A673 (cell line): ENCODE data around the gene FBLN1.

Experiments used
- CTCF ChIP-seq: fragments of 300-800, 200-600 bp; sonication (generic); conservative IDR thresholded peaks from 2 replicates; pipeline ENCODE4 v1.5.1; 2017; ENCODE audit warnings: low read depth, mild to moderate bottlenecking, antibody characterized with exemption, low read length, moderate library complexity, mixed read lengths
- EZH2 ChIP-seq: fragments of 200-600 bp; sonication (generic); IDR thresholded peaks from 2 replicates; pipeline ENCODE4 v1.6.1; 2017; ENCODE audit warnings: borderline replicate concordance, low read depth, mild to moderate bottlenecking, mixed read lengths, antibody characterized with exemption, low read length; ENCODE audit not compliant: poor library complexity, severe bottlenecking

DNA sequence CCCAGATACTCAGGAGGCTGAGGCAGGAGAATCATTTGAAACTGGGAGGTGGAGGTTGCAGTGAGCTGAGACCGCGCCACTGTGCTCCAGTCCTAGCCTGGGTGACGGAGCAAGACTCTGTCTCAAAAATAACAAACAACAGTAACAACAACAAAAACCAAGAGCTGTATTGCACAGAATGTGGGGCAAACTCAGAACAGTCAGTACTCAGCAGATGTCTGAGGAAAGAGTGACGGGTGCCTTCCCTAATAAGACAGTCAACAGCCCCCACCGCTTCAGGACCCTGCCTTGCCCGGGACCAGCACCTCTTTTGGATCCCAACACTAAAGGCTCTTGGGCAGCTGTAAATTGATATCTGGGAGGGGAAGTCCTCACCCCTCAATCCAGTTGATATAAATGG is 48.9 kb upstream of the FBLN1 start:
- TF ChIP-seq CTCF (no peak), EZH2 (no peak)
